HEK293T (cell line): Measurements from ENCODE around the gene CRYBB1.

Source experiments
- ARNT ChIP-seq: fragments of 450-650 bp; IDR thresholded peaks from 2 replicates; pipeline ENCODE4 v1.6.1; 2017; ENCODE audit warnings: mild to moderate bottlenecking
- BHLHE40 ChIP-seq: fragments of 450-650 bp; IDR thresholded peaks from 2 replicates; pipeline ENCODE4 v1.6.1; 2016; ENCODE audit warnings: mild to moderate bottlenecking, moderate library complexity, borderline replicate concordance
- CTBP1 ChIP-seq: fragments of 450-650 bp; IDR thresholded peaks from 2 replicates; pipeline ENCODE4 v1.6.1; 2016; ENCODE audit warnings: borderline replicate concordance
- ELF4 ChIP-seq: fragments of 450-650 bp; IDR thresholded peaks from 2 replicates; pipeline ENCODE4 v1.6.1; 2017; ENCODE audit warnings: antibody characterized with exemption
- FOXA1 ChIP-seq: fragments of 450-650 bp; IDR thresholded peaks from 2 replicates; pipeline ENCODE4 v1.6.1; 2016; ENCODE audit warnings: mild to moderate bottlenecking
- FOXM1 ChIP-seq: fragments of 450-650 bp; IDR thresholded peaks from 2 replicates; pipeline ENCODE4 v1.6.1; 2017; ENCODE audit warnings: mild to moderate bottlenecking, borderline replicate concordance
- NFRKB ChIP-seq: fragments of 450-650 bp; IDR thresholded peaks from 2 replicates; pipeline ENCODE4 v1.6.1; 2016; ENCODE audit warnings: mild to moderate bottlenecking, moderate library complexity
- SP1 ChIP-seq: fragments of 450-650 bp; IDR thresholded peaks from 2 replicates; pipeline ENCODE4 v1.6.1; 2017
- TARDBP ChIP-seq: fragments of 450-650 bp; IDR thresholded peaks from 2 replicates; pipeline ENCODE4 v1.6.1; 2016
- ZNF384 ChIP-seq: fragments of 450-650 bp; IDR thresholded peaks from 2 replicates; pipeline ENCODE4 v1.6.1; 2016

- TF ChIP-seq BHLHE40 (no peak), SP1 (no peak), ZNF384 (no peak), ELF4 (no peak), FOXA1 (no peak), NFRKB (no peak), TARDBP (no peak), ARNT (no peak), FOXM1 (no peak), CTBP1 (no peak)
These were observed 3.8 kb upstream of the CRYBB1 start, which contains the start of gene CRYBA4 for GRCh38 chr22:26621663-26622062.
